GM21367 (cell line): Measurements from ENCODE around the gene TTLL13.
A peak's percentile ranks its signal among the peaks of the same experiment; 100 is the strongest.
"Not testable (repeated sequence)": the region's sequence is repeated elsewhere in the genome, so short reads cannot be mapped to it uniquely, and the experiment has no call there.

ENCODE experiments used
- ATAC-seq: cut with Tn5 transposase; IDR thresholded peaks from one replicate; pipeline ENCODE4 v1.9.1; 2021; ENCODE audit not compliant: unreplicated experiment

TTLL13 gene

DNA sequence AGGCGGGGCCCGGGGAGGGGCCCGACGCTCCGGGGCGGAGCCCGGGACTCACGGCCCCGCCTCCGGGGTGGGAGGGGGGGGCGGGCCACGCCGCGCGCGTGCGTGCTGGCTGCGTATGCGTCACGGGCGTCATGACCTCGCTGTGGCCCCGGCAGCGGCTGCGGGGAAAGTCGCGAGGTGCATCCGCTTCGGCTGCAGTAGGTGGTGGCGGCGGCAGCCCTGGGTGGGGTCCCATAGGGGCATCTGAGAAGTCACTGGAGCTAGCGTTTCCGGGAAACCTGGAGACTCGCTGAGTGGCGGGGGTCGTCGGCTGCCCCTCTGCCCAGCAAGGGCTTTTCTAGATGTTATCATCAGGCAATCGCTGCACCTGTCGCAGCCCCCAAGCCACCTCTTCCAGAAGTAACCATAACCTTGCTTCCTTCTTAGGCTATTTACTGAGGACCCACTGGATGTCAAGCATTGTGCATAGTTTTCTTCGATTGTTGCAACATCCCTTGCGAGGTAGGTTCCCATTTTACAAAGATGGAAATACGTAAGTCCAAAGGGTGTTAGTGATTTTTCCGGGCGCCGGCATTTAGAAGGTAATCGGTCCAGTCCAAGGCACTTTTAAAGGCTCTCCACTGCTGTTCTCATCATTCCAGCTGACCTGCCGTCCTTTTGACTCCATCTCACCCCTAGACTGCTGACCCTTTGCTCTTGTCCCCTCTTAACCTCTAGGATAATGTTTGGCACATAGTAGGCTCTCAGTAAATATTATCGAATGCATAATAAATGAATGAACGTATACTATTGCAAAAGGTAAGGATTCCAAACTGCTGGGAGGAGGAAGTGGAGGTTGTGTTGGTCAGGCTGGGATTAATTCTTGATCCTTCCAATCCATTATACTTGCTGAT is 15.0 kb upstream of the TTLL13 start, which contains the start of gene GDPGP1:
TSS of gene GDPGP1 (plus strand) at position 114 of the 893 bp plus-strand sequence. CDS start 6,700 bp downstream, outside the sequence.
- peak; percentile 61 for ATAC-seq

DNA sequence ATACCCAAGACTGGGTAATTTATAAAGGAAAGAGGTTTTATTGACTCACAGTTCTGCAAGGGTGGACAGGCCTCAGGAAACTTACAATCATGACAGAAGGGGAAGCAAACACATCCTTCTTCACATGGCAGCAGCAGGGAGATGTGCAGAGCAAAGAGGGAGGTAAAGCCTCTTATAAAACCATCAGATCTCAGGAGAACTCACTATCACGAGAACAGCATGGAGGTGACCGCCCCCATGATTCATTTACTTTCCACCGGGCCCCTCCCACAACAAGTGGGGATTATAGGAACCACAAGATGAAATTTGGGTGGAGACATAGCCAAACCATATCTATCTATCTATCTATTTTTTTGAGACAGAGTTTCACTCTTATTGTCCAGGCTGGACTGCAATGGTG is 10.0 kb upstream of the TTLL13 start:
- no peak for ATAC-seq

DNA sequence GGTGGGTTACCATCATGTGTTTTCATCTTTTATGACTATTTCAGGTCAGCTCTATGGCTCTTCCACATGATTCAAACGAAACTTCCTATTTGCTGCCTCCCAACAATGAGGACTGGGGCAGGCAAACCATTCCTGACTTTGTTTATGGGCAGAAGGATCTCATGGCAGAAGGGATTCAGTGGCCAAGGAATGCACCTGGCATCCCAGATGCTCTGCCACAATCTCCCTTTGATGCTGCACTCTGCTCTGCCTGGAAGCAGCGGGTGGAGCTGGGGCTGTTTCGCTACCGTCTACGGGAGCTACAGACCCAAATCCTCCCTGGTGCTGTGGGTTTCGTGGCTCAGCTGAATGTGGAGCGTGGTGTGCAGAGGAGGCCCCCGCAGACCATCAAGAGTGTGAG is 8.5 kb upstream of the TTLL13 start:
- ATAC-seq, result no peak

DNA sequence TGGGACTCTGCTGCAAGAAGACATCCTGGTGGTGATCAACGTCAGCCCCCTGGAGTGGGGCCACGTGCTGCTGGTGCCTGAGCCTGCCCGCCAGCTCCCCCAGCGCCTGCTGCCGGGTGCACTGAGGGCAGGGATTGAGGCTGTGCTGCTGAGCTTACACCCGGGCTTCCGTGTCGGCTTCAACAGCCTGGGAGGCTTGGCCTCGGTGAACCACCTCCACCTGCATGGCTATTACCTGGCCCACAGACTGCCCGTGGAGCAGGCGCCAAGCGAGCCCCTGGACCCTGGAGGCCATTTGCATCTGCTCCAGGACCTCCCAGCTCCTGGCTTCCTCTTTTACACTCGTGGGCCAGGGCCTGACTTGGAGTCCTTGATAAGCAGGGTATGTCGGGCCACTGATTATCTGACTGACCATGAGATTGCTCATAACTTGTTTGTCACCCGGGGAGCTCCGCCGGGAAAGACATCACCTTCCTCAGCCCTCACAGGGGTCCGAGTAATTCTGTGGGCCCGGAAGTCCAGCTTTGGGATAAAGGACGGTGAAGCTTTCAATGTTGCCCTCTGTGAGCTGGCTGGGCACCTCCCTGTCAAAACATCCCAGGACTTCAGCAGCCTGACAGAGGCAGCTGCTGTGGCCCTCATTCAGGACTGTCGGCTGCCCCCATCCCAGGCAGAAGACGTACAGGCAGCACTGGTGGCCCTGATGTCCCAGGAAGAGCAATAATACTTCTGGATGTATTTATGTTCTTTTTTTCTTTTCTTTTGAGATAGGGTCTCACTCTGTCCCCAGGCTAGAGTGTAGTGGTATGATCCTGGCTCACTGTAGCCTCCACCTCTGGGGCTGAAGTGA is 7.8 kb upstream of the TTLL13 start:
- ATAC-seq, result no peak

DNA sequence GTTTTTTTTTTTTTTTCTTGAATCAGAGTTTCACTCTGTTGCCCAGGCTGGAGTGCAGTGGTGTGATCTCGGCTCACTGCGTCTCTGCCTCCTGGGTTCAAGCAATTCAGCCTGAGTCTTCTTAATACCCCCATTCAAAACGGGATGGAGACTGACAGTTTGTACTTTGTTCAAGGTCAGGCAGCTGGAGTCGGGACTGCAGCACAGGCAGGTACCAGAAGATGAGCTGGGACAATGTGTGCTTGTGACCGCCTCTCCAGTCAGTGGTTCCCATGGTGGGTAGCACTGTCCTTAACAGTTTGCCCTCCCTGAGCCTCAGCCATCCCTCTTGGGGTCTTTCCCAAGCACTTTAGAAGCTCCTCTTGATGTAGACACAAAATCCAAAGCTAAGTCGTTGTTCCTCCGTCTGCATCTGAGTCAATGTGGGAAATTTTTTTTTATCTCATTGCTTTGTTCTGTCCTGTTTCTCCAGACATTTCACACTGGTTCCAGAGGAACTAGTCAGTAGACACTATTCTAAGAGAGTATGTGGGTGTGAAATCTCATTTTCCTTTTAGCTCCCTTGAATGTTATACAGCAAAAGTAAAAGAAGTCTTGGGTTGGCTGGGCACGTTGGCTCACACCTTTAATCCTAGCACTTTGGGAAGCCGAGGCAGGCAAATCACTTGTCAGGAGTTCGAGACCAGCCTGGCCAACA is 5.3 kb upstream of the TTLL13 start:
- ATAC-seq, result no peak

DNA sequence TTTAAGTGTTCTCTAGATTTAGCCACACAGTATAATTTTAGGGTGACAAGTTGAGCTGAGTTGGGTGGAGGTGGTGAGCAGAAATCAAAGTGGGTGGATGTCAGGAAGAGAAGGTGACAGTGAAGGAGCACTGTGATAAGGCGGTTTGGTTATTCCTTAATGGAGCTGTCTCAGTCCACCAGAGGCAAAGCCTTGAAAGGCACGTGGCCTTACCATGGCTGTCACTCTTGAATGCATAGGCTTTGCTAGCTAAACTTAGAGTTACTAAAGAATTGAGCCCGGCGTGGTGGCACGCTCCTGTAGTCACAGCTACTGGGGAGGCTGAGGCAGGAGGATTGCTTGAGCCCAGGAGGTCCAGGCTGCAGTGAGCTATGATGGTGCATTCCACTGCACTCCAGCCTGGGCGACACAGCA is 560 bp upstream of the TTLL13 start:
- no peak for ATAC-seq

DNA sequence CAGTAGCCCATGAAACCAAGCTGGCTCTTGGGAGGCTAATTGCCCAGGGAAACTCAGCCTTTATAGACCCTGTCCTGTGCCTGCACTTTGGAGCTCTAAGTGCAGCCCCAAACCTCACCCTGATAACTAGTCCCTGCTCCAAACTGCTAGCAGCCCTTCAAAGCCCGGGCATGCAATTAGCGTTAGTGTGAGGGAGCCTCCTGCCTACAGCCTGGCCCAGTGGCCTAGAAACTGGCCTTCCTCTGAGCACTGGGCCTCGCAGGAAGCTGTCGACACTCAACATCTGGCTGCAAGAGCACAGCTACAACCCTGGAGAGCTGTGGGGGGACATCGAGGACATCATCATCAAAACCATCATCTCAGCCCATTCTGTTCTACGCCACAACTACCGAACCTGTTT is 8.4 kb downstream of the TTLL13 start:
- ATAC-seq, result no peak

DNA sequence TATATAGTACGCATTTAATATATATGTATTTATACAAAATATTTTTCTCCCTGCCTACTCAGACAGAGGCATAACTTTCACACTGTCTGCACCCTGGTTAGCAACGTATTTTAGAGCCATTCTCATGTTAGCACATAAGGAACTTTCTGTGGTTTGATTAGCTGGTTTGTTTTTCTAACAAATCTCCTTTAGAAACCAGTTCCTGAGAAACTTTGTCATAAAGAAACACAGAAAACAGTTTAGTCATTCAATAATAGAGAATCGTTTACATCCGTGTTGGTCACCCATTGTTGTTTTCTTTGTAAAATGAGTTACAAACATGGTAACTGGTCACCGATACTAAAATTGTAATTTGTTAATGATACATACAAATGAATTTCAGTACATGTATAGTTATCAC is 10.2 kb downstream of the TTLL13 start:
- ATAC-seq, result peak; percentile 57

DNA sequence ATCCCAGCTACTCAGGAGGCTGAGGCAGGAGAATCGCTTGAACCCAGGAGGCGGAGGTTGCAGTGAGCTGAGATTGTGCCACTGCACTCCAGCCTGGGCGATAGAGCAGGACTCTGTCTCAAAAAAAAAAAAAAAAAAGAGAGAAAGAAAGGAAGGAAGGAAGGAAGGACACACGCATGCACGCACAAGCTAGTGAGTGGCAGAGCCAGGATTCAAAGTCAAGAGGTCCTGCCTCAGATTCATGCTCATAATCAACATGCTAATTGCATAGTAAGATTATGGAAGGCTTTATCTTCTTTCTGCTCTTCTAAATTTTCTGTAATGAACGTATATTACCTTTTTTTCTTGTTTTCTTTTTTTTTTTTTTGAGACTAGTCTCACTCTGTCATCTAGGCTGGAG is 11.4 kb downstream of the TTLL13 start:
- ATAC-seq, result not testable (repeated sequence)

DNA sequence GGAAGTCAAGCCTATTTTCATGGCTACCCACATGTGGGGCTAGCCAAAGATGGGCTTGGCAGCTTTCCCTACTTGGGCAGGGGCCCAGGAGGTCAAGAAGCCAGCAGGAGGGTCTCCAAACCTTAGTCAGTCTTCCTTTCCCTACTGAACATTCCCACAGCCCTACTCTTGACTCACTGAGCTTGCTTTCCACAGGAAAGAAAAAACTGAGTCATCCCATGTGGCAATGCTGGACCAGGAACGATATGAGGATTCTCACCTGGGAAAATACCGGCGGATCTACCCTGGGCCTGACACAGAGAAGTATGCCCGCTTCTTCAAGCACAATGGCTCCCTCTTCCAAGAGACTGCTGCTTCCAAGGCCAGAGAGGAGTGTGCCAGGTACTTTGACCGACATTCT is 12.5 kb downstream of the TTLL13 start:
- ATAC-seq, result no peak

DNA sequence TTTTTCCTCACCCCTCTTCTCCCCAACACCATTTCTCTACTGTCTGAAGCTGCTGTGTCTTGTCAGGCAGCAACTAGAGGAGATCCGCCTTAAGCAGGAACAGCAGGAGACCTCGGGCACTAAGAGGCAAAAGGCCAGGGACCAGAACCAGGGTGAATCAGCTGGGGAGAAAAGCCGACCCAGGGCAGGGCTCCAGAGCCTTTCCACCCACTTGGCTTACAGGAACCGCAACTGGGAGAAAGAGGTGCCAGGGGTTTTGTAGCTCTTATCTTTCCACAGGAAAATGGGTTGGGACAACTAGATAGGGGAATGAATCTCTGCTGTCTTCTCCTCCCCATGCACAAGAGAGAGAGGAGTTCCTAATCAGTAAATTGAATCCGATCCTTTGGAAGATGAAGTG is 13.1 kb downstream of the TTLL13 start:
- ATAC-seq, result no peak

DNA sequence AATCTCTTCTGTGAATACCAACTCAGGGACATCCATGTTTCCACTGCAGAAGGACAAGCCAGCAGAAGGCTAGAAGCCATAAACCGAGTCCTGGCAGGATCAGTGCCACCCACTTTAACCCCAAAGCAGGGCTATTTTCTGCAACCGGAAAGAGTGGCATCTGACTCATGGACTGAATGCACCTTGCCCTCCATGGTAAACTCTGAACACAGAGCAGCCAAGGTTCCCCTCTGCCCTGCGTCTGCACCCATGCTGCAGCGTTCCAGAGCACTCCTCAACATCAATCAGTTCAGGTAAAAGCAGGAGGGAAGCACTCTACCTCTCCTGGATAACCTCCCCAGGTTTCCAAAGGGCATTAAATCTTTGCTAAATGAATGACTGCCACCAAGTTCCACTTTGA is 15.3 kb downstream of the TTLL13 start:
- ATAC-seq, result no peak

DNA sequence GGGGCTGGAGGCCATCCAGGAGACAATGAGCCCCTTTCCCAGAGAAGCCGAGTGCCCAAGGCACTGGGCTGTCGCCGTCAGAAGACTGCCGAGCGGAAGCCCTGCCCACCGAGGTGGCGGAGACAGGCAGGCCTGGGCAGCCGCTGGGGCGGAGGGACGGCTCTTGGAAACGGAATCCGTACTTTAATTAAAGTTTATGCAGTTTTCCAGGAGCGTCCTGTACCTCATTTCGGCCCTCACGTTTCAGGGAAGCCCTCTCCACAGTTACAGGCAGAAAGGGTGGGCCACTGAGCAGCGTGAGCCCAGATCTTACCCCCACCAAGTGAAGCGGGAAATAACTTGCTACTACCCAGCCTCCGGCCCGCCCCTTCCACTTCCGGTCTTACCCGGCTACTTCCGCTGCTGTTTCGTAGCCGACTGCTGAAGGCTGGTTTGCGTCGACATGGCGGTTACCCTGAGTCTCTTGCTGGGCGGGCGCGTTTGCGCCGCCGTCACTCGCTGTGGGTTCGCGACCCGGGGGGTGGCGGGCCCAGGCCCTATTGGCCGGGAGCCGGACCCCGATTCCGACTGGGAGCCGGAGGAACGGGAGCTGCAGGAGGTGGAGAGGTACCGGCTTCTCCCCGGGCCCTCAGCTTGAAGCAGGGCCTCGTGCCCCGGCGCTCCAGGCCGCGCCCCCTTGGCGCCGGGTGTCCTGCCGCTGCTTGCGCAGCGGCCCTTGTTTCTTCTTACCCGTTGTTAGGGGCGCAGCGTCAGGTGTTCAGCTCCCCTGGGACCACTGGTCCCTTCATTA is 16.1 kb downstream of the TTLL13 start, which contains the start of gene NGRN:
TSS of gene NGRN (plus strand) at position 402 of the 790 bp plus-strand sequence. CDS start at position 443, 41 bp downstream.
- ATAC-seq, result peak; percentile 83

DNA sequence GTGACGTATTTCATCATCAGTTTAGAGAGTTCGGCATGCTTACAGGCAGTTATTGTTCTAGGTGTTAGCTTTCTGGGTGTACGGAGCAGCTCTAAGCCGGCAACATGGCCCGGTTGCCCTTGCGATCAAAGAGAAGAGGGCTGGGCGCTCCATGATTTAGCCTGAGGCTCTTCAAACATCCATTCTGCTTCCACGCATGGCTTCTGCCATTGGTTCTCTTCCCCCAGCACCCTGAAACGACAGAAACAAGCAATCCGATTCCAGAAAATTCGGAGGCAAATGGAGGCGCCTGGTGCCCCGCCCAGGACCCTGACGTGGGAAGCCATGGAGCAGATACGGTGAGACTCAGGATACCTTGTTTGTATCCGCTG is 16.7 kb downstream of the TTLL13 start:
- no peak for ATAC-seq

DNA sequence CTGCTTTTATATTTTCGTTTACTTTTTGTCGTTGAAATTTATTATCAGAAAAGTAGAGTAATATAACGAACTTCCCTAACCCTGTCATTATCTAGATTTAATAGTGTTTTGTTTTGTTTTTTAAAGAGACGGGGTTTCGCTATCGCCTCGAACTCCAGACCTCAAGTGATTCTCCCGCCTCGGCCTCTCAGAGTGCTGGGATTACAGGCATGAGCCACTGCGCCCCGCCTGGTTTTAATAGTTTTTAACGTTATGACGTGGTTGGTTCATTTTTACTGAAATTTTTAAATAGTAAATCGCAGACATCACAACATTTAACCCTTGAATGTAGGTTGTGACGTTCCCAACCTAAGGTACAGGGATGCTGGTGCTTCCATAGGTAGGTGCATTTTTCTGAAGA is 17.1 kb downstream of the TTLL13 start:
- no peak for ATAC-seq

DNA sequence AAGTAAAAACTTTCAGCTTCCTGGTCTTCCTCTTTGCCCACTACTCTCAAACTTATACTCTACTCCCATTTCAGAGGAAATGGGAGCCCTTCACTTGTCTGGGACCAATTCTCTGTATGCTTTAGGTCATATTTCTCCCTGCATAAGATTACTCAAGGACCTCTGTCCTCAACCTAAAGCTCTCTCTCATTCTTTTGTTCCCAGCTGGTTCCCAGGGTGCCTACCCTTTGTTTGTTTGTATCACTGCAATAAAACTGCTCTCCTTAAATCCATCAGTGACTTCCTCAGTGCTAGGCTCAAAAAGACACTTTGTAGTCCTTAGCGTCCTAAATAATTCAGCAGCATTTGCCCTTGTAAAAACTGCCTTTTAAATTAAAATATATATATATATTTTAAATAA is 19.1 kb downstream of the TTLL13 start:
- ATAC-seq, result no peak

DNA sequence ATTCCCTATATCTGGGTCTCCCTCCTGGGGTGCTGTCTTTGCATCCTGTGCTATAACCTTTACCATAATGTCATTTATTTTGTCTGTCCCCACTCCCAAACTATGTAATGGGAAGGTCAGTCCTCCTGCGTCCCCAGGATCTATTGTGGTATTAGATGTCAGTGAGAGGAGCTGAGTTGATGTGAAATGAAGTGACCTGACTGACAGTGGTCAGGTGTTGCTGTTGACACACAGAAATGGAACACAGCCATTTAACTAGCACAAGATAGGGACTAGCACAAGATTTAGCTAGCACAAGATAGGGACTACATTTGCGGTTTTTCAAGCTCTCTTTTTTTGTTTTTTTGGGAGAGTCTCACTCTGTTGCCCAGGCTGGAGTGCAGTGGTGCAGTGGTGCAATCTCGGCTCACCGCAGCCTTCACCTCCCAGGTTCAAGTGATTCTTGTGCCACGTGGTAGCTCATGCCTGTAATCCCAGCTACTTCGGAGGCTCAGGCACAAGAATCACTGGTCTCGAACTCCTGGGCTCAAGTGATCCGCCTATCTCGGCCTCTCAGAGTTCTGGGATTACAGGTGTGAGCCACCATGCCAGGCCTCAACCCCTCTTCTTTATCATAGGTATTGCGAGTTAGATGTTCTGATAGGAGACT is 21.3 kb downstream of the TTLL13 start:
- no peak for ATAC-seq

DNA sequence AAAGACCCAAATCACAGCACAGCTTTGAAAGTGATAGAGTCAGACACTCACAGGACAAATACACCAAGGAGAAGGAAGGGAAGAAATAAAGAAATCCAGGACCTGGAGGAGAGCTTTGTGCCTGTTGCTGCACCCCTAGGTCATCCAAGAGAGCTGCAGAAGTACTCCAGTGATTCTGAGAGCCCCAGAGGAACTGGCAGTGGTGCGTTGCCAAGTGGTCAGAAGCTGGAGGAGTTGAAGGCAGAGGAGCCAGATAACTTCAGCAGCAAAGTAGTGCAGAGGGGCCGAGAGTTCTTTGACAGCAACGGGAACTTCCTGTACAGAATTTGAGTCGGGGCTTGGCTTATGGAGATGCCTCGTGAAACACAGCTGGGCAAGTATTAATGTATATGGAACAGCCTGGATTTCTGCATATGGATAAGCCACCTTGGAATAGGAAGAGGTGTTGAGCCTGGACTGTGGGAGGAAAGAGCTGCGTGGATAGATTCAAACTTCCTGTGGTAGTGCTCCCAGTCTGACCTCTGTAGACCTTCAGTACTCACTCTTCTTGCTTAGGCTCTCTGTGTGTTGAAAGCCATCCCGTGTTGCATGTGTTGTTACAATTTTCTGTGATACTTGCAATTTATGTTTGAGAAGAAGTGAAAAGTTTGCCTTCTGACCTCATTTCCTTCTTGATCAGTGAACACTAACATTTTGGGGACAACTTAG is 22.3 kb downstream of the TTLL13 start:
- no peak for ATAC-seq

DNA sequence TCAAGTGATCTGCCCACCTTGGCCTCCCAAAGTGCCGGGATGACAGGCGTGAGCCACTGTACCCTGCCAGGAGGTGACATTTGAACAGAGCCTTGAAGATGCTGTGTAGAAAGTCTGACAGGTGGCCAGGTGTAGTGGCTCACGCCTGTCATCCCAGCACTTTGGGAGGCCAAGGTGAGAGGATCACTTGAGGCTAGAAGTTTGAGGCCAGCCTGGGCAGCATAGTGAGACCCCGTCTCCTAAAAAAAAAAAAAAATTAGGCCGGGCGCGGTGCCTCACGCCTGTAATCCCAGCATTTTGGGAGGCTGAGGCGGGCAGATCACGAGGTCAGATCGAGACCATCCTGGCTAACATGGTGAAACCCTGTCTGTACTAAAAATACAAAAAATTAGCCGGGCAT is 29.1 kb downstream of the TTLL13 start:
- not testable (repeated sequence) for ATAC-seq
